CD4-positive, alpha-beta T cell treated with Interleukin-12 subunit alpha and Interleukin-12 subunit beta, for 1 hour (primary cell): ENCODE measurements around the gene LAMA5.

Source experiments
- DNase-seq: peaks from one replicate; pipeline ENCODE4 v3.0.0-alpha.2; 2020

The LAMA5 gene

DNA sequence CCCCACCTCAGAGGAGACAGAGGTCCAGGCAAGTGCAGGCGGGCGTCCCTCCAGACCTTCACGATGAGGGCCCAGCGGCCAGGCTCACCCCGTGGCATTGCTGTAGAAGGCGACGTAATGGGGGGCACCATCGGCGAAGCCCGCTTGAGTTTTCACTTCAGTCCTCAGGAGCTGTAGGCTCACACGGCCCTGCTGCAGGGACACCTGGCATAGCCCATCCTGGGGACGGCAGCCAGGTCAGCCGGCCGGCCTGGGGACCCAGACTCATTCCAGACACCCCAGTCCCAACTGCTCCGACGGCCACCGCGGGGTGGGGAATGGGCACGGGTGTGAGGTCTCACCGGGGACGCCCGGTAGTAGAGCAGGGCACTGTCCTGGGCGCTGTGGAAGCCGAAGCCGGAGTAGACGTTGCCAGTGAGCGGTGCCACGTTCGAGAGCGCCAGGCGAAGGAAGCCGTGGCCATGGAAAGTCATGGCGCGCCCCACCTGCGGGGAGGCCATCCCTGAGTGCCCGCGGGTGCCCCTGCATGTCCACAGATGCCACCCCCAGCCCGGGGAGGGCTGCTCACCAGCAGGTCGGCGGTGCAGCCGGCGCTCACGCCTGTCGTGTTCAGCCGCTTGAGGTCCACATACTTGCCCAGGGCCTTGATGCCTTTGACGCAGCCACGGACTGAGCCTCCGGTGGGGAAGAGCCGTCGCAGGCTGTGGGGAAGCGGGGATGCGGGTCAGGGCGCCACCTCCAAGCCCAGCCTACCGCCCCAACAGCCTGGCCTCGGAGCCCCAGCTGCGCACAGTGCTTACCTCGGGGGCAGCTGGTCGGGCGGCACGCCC lies 55.1 kb downstream of the LAMA5 start:
- DNase-seq: no peak

DNA sequence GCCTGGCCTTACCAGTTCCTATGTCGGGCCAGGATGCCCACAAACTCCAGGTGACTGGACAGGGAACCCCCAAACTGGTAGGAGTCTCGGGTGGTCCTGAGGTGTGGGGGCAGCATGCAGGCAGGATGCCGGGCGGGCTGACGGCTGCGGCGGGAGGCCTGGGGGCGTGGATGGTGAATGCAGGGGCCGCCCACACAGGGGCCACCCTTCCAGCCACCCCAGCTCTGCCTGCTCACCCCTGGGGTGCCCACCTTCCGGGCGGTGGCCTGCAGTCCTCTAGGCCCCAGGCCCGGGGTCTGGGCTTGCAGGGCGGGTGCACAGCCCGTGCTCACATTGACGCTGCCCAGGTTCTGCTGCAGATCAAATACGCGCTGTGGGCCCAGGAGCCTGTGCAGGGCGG lies 56.0 kb downstream of the LAMA5 start:
- DNase-seq: no peak

DNA sequence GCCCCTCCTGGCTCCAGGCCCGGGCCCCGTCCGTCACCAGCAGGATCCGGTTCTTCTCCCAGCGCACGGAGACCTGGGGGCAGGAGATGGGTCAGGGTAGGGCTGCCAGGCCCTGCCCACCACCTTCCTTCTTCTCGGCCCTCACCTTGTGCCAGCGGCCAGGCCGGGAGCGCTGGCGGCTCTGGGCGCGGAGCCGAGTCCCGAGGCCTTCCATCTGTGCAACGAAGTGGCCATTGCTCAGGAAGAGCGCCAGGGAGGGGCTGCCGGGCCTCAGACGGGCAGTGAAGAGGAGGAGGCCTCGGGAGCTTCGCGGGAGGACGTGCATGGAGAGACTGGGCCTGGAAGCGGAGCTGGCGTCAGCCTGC lies 56.4 kb downstream of the LAMA5 start:
- DNase-seq: no peak

DNA sequence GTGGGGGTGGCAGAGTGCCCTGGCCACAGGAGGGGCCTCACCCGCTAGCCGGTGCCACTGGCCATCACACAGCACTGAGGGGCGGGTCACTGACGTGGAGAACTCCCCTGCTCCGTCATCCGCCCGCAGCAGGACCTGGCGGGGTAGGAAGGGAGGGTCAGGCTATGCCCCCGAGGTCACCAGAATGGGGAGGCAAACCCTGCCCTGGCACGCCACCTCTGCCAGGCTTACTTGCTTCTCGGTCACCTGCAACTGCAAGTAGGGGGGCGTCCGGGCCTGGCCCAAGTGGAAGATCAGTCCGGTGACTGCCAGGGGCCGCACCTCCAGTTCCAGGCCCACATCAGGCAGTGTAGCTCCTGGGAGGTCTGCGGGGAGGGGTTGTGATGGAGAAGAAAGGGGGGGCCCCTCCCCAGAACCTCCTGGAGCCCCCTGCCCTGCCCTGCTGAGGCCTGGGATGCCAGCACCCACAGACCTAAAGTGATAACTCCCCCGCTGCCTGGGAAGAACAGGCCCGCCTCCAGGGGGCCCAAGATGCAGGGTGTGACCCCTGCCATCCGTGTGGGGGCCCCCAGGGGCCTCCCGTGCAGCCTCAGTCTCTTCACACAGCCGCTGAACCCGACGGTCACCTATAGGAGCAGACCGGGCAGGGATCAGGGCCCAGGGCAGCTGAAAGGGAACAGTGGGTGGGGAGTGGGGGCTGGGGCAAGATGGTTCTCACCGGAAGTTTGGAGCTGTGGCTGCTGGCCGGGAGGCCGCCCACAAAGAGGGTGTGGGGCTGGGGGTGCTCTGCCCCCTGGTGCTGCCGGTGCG lies 57.0 kb downstream of the LAMA5 start:
- DNase-seq: no peak

DNA sequence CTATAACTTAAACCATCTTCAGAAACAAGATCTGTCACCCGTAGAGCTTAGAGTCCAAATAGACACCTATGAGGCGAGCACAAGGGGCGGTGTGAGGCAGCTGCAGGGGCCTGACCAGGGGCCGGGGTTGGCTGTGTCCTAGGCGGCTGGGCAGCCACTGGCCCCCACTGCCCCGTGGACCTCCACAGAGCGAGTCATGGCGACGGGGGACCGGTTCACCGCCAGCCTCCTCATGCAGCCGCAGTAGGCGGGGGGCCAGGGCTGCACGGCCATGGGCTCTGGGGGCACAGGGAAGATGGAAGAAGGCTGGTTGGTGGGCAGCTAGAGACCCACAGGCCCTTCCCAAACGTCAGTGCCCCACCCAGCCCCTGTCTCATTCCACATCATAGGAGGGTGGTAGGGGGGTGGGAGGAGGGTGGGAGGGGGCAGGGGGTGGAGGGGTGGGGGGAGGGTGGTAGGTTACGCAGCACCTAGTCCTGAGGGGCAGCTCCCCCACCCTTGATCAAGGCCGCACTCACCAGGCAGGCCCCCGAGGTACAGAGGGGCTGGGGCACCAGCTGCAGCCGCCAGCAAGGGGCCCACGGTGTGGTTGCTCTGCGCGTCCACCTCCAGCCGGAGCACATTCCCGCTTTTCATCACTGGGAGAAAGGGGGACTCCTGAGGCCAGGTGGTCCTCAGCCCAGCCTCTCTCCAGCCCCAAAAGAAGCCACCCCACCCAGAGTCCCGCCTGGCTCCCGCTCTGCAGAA lies 57.7 kb downstream of the LAMA5 start:
- DNase-seq: no peak

DNA sequence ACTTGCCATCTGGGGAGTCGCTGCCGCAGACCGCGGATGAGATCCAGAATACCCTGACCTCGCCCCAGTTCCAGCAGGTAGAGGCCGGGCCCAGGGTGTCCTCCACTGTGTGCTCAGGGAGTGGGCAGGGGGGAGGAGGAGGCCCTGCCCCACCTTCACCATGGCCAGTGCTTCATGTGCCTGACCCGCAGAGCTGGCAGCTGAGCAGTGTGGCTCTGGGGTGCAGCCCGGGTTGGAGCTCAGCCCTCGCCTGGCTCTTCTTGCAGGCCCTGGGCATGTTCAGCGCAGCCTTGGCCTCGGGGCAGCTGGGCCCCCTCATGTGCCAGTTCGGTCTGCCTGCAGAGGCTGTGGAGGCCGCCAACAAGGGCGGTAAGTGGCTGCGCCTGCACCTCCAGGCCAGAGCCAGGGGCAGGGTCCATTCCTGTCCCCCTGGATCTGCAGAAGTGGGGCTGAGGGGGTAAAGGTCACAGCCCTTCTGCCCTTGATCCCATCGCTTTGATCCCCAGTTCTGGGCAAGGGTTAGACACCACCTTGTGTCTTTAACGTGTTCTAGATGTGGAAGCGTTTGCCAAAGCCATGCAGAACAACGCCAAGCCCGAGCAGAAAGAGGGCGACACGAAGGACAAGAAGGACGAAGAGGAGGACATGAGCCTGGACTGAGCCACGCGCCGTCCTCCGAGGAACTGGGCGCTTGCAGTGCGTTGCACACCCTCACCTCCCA lies 58.9 kb downstream of the LAMA5 start:
- no peak for DNase-seq

DNA sequence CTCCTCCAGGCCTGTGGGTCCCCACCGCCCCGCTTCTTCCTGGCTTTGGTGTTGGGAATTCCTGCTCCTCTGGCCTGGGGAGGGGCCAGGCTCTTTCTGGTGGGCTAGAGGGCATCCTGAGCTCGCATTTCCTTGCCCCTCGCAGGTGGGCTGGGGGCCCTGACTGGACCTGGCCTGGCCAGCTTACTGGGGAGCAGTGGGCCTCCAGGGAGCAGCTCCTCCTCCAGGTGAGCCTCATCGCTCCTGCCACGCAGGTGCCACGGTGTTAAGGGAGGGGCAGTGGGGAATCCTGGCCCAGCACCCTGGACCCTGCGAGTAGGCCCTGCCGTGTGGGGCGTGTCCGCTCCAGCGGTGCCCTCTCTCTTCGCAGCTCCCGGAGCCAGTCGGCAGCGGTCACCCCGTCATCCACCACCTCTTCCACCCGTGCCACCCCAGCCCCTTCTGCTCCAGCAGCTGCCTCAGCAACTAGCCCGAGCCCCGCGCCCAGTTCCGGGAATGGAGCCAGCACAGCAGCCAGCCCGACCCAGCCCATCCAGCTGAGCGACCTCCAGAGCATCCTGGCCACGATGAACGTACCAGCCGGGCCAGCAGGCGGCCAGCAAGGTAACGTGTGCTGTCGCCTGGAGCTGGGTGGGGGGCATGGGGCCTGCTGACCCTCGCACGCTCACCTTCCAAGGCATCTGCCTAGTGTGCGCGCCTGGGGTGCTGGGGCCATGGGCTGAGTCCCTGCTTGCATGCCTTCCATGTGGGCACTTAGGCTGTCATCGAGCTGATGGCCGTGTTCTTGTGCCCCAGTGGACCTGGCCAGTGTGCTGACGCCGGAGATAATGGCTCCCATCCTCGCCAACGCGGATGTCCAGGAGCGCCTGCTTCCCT lies 59.6 kb downstream of the LAMA5 start:
- no peak for DNase-seq

DNA sequence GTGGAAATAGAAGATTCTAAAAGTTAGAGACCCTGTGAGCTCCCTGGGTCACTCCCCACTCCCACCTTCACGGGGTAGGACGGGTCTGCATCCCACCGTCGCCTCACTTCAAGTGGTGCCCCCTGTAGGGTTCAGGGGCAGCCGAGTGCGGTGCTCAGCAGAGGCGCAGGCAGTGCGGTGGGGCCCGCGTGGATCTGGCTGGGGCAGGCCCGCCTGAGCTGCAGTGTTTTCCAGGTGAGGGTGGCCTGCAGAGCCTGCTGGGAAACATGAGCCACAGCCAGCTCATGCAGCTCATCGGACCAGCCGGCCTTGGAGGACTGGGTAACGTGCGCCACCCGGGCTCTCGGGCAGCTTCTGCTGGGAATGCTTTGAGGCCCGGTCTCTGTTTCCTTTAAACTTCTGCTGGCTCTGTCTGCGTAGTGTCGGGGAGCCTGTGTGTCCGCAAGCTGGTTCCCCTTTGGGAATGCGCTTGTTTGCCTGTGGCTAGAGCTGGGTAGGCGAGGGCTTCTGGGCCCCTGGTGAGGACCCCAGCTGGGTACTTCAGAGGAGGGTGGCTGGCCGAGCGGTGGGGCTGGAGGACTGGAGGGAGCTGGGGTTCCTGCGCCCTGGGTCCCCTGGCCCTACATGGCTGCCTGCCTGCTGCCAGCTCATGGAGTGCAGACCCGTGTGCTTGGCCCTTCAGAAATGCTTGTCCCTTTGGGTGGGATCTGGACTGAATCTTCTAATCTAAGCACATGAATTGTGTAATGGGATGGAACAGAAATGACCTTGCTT lies 60.5 kb downstream of the LAMA5 start:
- no peak for DNase-seq

DNA sequence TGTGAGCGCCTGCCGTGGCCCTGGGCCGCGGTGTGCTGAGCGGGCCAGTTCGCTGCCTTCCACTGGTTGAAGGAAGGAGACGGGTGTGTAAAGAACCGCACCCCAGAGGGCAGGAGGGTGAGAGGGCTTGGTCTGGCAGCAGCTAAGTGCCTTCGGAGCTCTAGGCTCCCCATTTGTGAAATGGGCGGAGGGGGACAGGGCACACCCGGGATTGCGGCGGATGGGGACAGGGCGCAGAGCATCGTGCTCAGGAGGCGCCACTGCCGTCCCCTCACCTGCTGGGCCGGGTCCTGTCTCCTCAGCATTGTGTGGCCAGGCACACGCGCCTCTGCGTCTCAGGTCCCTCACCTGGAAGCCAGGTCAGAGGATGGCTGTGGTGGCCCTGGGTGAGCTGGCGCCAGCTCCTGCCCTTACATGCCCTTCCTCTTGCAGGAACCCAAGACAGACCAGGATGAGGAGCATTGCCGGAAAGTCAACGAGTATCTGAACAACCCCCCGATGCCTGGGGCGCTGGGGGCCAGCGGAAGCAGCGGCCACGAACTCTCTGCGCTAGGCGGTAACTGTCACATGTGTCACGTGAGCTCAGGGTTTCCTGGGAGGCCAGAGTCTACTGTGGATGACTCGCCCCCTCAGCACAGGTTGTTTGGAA lies 61.2 kb downstream of the LAMA5 start:
- no peak for DNase-seq

DNA sequence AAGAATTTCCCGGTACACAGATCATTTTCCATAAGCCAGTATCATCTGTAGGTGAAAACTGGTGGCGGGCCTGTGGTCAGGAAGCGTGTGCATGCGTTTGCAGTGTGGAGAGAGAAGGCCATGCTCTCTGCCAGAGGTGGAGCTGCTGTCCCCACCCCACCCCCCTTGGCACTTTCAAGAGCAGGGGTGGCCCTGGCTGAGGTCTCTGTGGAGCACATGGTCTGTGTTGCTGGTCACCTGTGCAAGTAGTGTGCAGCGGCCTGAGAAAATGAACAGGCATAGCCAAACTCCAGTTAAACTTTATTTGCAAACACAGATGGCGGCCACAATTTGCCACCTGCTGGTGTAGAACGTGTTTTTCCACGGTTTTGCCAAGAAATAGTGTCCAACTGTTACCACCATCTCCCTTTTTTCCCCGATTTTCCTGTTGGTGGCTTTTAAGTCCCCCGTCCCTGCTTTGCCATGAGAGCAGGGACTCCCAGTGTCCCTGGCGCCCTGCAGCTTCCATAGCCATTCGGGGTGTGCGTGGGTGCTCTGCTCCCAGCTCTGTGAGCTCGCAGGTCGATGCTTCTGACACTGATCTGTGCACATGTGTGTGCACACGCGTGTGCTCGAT lies 61.9 kb downstream of the LAMA5 start:
- DNase-seq: no peak

DNA sequence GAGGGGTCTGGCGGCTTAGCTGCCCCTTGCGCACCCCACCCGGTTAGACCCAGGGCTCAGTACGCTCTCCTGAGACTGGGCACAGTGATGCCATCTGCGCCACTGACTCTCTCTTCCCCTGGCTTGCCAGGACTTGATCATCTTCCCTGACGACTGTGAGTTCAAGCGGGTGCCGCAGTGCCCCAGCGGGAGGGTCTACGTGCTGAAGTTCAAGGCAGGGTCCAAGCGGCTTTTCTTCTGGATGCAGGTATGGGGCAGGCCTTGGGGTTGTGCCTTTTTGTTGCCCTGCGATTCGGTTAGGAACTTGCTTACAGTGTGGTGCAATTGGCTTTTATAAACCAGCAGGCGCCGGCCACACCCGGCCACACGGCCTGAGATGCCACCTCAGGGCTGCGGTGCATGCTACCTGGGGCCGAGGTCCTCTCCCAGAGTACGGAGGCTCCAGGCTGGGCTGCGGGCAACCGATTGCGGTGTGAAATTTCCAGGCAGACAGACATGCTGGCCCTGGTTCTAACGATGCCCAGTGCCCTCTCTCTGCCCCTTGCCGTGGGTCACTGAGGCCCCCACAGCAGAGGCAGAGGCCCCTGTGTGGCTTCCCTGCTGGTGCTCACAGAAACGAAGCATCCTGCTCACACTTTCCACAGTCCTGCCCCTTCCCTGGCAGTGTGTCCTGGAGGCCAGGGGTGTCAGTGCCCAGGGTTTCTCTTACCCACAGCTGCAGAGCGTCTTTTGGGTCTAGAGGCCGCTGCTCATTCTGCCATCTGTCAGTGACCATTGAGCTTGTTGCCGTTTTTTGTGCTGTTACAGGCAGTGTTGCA lies 62.6 kb downstream of the LAMA5 start:
- no peak for DNase-seq

DNA sequence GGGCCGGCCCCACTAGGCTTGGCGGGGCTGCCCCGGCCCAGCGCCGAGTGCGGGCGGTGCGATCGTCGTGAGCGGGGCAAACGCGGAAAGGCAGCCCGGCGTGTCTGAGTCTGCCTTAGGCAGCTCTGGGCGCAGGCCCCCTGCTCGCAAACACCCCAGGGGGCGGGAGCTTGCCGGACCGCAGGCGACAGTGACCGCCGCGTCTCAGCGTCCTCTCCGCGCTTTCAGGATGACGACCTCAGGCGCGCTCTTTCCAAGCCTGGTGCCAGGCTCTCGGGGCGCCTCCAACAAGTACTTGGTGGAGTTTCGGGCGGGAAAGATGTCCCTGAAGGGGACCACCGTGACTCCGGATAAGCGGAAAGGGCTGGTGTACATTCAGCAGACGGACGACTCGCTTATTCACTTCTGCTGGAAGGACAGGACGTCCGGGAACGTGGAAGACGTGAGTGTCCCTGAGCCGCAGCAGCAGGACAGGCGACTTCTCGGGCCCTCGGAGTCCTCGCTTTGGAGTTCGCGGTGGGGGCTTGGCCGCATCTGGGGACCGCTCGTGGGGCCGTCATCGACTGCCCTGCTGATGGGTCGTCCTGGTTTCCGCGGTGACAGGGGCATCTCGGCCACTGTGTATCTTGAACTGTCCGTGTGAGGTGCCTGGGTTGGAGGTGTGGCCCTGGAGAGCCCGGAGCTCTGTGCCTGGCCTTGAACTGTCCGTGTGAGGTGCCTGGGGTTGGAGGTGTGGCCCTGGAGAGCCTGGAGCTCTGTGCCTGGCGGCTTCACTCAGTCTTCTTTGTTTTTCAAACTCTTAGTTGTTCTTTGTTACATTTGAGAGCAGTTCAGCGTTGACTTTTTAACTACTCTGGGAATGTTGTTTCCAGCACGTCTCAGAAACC lies 63.5 kb downstream of the LAMA5 start:
- no peak for DNase-seq

DNA sequence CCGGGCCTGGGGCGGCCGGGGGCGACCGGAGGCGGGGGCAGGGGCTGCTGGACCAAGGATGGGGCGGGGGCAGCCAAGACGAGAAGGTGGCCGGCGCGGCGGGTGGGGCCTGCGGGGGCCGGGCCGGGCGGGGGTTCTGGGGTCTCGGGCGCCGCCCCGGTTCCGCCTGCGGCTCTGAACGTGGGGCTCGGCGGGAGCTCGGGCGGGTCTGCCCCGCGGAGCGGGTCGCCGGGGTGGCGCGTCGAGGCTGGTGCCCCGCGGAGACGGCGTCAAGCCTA lies 64.1 kb downstream of the LAMA5 start:
- DNase-seq: no peak

DNA sequence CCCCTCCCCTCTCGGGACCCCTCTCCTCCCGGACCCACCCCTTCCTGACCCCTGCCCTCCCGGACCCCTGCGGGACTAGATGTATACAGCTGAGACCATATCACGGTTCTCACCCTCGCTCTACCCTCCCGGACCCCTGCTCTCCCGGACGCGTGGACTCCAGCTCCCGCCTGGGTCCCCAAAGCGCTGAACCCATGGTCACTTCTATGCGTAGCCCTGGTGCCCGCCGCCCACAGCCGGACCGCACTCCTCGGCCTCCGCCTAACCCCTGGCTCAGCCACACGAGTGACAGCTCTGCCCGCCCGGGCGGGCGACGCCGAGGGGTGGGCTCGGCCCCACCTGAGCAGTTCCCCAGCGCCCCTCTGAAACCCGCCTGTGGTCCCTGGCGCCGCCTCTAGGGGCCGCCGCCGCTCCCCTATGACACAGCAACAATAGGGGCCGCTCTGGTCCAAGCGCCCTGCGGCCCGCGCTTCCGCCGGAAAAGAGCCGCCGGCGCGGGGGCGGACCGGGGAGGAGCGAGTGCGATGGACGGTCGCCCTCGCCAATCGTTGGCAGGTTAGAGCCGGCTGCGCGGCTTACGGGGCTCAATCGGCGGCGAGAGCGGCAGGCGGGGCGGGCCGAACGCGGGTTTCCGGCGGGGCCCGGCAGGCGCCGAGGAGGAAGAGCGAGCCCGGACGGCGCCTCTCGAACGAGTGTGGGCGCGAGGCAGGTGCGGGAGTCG lies 64.6 kb downstream of the LAMA5 start, which contains the start of gene ADRM1:
TSS of gene ADRM1 (plus strand) at position 657 of the 721 bp plus-strand sequence. CDS start 572 bp downstream, outside the sequence.
- peak; percentile 97 for DNase-seq

DNA sequence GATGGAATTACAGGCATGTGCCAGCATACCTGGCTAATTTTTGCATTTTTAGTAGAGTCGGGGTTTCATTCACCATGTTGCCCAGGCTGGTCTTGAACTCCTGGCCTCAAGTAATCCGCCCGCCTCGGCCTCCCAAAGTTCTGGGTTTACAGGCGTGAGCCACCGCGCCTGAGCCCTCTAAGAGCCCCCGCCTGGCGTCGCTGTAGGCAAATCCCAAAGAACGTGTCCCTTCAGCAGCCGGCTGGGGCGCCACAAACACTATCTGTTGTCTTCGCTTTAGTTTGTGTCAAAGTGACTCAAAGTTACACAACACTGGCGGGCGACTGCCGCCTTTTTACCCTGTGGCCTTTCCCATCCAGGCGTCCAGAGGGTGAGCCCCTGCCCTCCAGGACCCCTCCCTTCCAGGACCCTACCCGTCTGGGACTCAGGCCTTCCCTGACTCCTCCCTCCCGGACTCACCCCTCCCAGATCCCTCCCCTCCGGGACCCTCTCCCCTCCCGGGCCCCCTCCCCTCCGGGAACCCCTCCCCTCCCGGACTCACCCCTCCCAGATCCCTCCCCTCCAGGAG lies 65.3 kb downstream of the LAMA5 start:
- DNase-seq: peak; percentile 88

DNA sequence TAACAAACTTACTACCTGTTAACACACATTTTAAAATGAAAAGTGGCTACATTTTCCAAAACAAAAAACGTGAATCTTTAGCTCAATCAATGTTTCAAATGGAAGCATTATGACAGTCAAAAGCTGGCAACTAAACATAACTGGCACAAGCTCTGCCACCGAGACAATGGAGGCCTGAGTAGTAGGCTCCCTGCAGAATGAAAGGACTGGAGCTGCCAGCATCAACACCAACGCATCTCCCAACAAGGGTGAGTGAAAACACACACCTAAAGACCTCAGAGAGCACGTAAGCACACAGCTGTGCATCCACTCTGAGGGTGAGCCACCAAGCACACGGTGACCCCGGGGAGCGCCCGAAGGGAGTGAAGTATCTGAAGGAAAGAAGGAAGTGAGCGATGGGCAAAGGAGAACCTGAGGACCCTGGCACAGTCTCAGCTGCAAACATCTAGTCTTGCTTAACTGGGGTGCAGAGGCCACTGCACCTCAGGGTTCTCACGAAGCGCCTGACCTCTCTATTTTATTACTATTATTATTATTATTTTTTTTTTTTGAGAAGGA lies 65.9 kb downstream of the LAMA5 start:
- DNase-seq: no peak

DNA sequence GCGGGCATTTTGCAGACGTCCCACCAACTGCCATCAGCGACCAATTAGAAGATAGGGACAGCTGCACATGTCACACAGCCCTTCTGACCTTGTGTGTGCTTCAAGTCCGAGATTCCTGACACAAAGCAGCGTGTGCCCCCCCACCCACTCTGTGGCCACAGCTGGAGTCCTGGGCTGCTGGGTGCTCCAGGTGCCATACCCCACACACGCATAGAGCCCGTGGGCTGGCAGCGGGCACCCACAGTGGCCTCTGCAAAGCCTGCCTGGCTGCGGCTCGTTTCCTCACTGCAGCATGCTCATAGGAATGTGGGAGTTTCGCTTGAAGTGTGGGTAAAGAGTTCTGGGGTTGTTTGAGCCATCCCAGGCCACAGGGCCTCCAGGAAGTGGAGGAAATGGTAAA lies 66.8 kb downstream of the LAMA5 start:
- DNase-seq: no peak
